ENCODE results near the gene S1PR1.

The S1PR1 gene

GRCh38 chr1:101244842-101245241, 8.0 kb downstream of the S1PR1 start:
- DNase-seq, result no peak

GRCh38 chr1:101245246-101245927, 8.6 kb downstream of the S1PR1 start:
- DNase-seq, result no peak

- no peak for DNase-seq
Measured at GRCh38 chr1:101247404-101248287, 10.8 kb downstream of the S1PR1 start.

- no peak for DNase-seq
Measured at GRCh38 chr1:101250222-101250621, 13.4 kb downstream of the S1PR1 start.

- no peak for DNase-seq
Measured at GRCh38 chr1:101250656-101251272, 13.9 kb downstream of the S1PR1 start.

- no peak for DNase-seq
Measured at GRCh38 chr1:101251504-101251903, 14.7 kb downstream of the S1PR1 start.

GRCh38 chr1:101253976-101254674, 17.3 kb downstream of the S1PR1 start:
- no peak for DNase-seq

- DNase-seq, result no peak
Measured at GRCh38 chr1:101257500-101258325, 20.9 kb downstream of the S1PR1 start.

GRCh38 chr1:101259744-101260148, 22.9 kb downstream of the S1PR1 start:
- no peak for DNase-seq

- DNase-seq, result no peak
Measured at GRCh38 chr1:101260556-101261350, 23.9 kb downstream of the S1PR1 start.

GRCh38 chr1:101261623-101262022, 24.8 kb downstream of the S1PR1 start:
- DNase-seq, result no peak

- no peak for DNase-seq
Measured at GRCh38 chr1:101262060-101262459, 25.2 kb downstream of the S1PR1 start.

- no peak for DNase-seq
Measured at GRCh38 chr1:101262630-101263348, 26.0 kb downstream of the S1PR1 start.

- no peak for DNase-seq
Measured at GRCh38 chr1:101264697-101265096, 27.9 kb downstream of the S1PR1 start.

GRCh38 chr1:101265684-101266083, 28.9 kb downstream of the S1PR1 start:
- no peak for DNase-seq

GRCh38 chr1:101267082-101267481, 30.3 kb downstream of the S1PR1 start:
- no peak for DNase-seq

GRCh38 chr1:101268893-101269292, 32.1 kb downstream of the S1PR1 start:
- DNase-seq, result no peak

- no peak for DNase-seq
Measured at GRCh38 chr1:101275672-101276071, 38.9 kb downstream of the S1PR1 start.

GRCh38 chr1:101276818-101277217, 40.0 kb downstream of the S1PR1 start:
- DNase-seq, result no peak

All from anterior cingulate cortex (tissue), 58 donors.